HFF-Myc (cell line): ENCODE data around the gene BTN2A1.

Source experiments
- DNase-seq: peaks from one replicate; pipeline ENCODE4 v3.0.0-alpha.2; 2011; ENCODE audit warnings: low read depth; ENCODE audit errors: extremely low read depth
- H3K4me3 ChIP-seq: replicated peaks from 2 replicates; pipeline ENCODE4 v1.5.1; 2011; ENCODE audit warnings: low read depth, mild to moderate bottlenecking, control low read depth, low read length
- TF ChIP-seq, protein P1 (sequence below): IDR thresholded peaks from 2 replicates; pipeline ENCODE4 v1.5.1; 2012; ENCODE audit warnings: mild to moderate bottlenecking, low read depth, low read length, control low read depth; ENCODE audit errors: missing control alignments

The BTN2A1 gene

DNA sequence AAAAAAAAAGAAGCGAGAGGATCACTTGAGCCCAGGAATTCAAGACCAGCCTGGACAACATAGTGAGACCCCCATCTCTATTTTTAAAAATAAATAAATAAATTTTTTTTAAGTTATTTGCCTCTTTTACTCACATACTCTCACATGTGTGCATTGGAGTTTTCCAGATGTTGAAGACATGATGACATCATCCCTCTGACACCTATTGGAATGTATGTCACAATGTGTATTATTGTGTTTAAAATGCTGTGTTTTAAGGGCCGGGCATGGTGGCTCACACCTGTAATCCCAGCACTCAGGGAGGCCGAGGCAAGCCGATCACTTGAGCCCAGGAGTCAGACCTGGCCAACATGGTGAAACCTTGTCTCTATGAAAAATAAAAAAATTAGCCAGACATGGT is 24.6 kb downstream of the BTN2A1 start:
- H3K4me3 ChIP-seq: no peak overlapping the region
- DNase-seq: no peak
- TF ChIP-seq, protein P1, sequence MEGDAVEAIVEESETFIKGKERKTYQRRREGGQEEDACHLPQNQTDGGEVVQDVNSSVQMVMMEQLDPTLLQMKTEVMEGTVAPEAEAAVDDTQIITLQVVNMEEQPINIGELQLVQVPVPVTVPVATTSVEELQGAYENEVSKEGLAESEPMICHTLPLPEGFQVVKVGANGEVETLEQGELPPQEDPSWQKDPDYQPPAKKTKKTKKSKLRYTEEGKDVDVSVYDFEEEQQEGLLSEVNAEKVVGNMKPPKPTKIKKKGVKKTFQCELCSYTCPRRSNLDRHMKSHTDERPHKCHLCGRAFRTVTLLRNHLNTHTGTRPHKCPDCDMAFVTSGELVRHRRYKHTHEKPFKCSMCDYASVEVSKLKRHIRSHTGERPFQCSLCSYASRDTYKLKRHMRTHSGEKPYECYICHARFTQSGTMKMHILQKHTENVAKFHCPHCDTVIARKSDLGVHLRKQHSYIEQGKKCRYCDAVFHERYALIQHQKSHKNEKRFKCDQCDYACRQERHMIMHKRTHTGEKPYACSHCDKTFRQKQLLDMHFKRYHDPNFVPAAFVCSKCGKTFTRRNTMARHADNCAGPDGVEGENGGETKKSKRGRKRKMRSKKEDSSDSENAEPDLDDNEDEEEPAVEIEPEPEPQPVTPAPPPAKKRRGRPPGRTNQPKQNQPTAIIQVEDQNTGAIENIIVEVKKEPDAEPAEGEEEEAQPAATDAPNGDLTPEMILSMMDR: no peak

DNA sequence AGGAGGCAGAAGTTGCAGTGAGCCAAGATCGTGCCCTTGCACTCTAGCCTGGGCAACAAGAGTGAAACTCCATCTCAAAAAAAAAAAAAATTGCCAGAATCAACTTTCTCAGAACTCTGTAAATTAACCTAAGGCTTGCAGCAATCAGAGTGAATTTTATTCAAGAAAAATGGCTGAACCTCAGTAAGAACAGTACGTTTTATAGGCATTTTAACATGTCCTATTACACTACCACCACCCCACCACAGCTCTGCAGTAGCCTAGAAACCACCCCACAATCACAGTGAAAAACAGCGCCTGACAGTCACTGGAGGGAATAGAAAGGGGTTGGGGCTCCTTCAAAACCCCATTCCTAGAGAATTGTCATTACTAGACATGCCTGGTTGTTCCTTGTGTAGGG is 26.0 kb downstream of the BTN2A1 start:
- DNase-seq: no peak
- TF ChIP-seq, protein P1: no peak
- H3K4me3 ChIP-seq: no peak overlapping the region

DNA sequence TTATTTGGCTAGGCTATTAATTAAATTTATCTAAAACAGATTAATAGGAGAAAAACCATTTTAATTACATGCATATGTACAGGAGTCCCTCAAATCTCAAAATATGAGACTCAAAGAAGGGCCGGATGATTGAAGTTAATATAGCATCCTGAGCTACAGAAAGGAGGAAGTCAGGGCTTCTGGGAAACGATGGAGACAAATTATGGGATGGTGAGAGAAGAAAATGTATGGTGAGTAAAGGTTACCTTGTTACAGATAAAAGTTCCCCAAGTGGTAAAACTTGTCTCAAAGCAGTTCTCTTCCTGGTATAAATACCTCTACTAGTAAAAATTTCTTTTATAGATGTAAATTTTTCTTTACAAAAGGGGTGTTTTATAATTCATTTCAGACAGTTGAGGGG is 26.4 kb downstream of the BTN2A1 start:
- DNase-seq: no peak
- TF ChIP-seq, protein P1: no peak
- no peak overlapping the region for H3K4me3 ChIP-seq

DNA sequence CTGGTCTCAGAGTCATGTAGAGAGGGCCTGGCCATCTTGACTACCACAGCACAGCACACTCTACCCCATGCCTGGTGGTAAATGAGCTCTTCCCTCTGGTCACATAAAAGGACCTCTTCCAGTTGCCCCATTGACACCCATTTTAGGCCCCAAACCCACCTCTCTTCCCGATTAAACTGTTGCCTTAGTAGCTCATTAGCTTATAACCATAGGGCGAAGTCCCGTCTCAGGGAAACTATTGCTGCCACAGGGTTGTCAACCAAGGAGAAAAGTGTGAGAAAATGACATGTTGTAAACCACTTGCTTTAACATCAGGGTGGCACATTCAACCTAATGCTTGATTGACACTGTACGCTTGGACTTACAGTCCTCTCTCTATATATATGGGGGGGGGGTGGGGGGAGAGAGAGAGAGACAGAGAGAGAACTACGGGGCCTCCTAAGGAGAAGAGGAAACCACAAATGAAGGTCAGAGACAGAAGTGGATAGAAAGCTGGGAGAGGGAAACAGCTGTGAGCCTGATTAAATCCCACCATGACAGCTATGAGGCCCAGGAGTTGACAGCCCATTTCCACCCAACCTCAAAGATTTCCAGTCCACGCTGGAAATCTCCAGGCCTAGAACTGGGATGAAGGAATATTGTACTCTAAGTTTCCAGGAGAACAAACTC is 27.5 kb downstream of the BTN2A1 start:
- TF ChIP-seq, protein P1: no peak
- no peak for DNase-seq
- no peak overlapping the region for H3K4me3 ChIP-seq

DNA sequence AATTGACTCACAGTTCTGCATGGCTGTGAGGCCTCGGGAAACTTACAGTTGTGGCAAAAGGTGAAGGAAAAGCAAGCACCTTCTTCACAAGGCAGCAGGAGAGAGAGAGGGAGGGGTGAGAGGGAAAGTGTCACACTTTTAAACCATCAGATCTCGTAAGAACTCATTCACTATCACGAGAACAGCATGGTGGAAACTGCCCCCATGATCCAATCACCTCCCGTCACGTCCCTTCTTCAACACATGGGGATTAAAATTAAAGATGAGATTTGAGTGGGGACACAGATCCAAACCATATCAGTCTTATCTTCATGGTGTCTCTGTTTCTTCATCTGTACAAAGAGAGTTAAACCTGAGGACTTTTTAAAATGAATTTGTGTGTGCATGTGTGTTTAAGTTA is 28.6 kb downstream of the BTN2A1 start:
- DNase-seq: no peak
- TF ChIP-seq, protein P1: no peak
- H3K4me3 ChIP-seq: no peak overlapping the region

DNA sequence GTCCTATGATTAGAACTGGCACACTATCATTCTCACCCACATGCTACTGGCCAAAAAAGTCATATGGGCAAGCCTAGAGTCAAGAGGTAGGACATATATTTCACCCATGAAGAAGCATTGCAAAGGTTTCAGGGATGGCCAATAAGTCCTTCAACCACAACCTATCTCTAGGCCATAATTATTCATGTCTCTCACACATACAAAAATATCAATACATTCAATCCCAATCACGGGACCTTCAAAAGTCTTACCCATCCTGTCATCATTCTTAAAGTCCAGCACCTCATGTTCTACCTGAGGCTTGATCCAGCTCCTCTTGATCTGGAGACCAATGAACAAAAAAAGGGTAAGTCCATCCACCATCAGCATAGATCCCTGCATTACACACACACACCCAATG is 29.7 kb downstream of the BTN2A1 start:
- TF ChIP-seq, protein P1: no peak
- no peak for DNase-seq
- no peak overlapping the region for H3K4me3 ChIP-seq
